Upper lobe of left lung (tissue), 4 donors: Measurements from ENCODE around the gene SNRNP27.
"Not testable (repeated sequence)": the region's sequence is repeated elsewhere in the genome, so short reads cannot be mapped to it uniquely, and the experiment has no call there.

Source experiments
- EP300 ChIP-seq, 4 donors: sonication (generic); formaldehyde crosslinking; IDR thresholded peaks; one replicate each; pipeline ENCODE4 v1.5.1; 2017; ENCODE audit warnings: antibody characterized with exemption in 4 of 4, control low read depth in 2 of 4
- POLR2A ChIP-seq, 4 donors: fragments of 450-650 bp; IDR thresholded peaks; one replicate each; pipeline ENCODE4 v1.5.1; 2016 to 2017; ENCODE audit warnings: antibody characterized with exemption in 4 of 4, mild to moderate bottlenecking in 2 of 4
- POLR2AphosphoS5 ChIP-seq, 2 donors: sonication (generic); formaldehyde crosslinking; IDR thresholded peaks; one replicate each; pipeline ENCODE4 v1.5.1; 2017; ENCODE audit warnings: antibody characterized with exemption in 2 of 2
- TF ChIP-seq, protein P1 (sequence below), 6 experiments: fragments of 450-650 bp in 4 of 6; fragments of 200-600 bp in 2 of 6; sonication (generic) in 2 of 6; IDR thresholded peaks; one replicate each; pipeline ENCODE4 v1.5.1; 2016 to 2019; ENCODE audit warnings: antibody characterized with exemption in 6 of 6

- TF ChIP-seq, protein P1, sequence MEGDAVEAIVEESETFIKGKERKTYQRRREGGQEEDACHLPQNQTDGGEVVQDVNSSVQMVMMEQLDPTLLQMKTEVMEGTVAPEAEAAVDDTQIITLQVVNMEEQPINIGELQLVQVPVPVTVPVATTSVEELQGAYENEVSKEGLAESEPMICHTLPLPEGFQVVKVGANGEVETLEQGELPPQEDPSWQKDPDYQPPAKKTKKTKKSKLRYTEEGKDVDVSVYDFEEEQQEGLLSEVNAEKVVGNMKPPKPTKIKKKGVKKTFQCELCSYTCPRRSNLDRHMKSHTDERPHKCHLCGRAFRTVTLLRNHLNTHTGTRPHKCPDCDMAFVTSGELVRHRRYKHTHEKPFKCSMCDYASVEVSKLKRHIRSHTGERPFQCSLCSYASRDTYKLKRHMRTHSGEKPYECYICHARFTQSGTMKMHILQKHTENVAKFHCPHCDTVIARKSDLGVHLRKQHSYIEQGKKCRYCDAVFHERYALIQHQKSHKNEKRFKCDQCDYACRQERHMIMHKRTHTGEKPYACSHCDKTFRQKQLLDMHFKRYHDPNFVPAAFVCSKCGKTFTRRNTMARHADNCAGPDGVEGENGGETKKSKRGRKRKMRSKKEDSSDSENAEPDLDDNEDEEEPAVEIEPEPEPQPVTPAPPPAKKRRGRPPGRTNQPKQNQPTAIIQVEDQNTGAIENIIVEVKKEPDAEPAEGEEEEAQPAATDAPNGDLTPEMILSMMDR (IDR thresholded peaks at IDR 0.05) = not testable (repeated sequence)
- not testable (repeated sequence) for TF ChIP-seq POLR2AphosphoS5, EP300, POLR2A (IDR thresholded peaks at IDR 0.05)
Measured at GRCh38 chr2:69950671-69951070, 56.9 kb downstream of the SNRNP27 start.
